Caki2 (cell line): ENCODE measurements around the gene GAS2L1. TPM values are rescaled to one million over a fixed set of nuclear protein-coding genes. Genes with fewer than 3 reads are reported as not detected.
A peak's percentile ranks its signal among the peaks of the same experiment; 100 is the strongest.
"Not testable (repeated sequence)": the region's sequence is repeated elsewhere in the genome, so short reads cannot be mapped to it uniquely, and the experiment has no call there.

Source experiments
- DNase-seq: peaks from one replicate; pipeline ENCODE4 v3.0.0-alpha.2; 2015; ENCODE audit warnings: low read depth
- in situ Hi-C: cut with HindIII; loops from 2 replicates; pipeline ENCODE4 v1.10.0; 2016; ENCODE audit warnings: low sequenced_read_pairs, low pct_unique_long_range_greater_than_20kb, mixed read lengths
- total RNA-seq: library from RNA; depleted of rRNA; stranded (reverse); fragments of >200 nt; shearing (Covaris generic); gene quantifications from 2 replicates; pipeline ENCODE4 v1.2.3, GENCODE V29; 2014; ENCODE audit warnings: low replicate concordance; rRNA removed

The GAS2L1 gene
- total RNA-seq, 1 experiment from 2014 or later: 20.8 TPM

DNA sequence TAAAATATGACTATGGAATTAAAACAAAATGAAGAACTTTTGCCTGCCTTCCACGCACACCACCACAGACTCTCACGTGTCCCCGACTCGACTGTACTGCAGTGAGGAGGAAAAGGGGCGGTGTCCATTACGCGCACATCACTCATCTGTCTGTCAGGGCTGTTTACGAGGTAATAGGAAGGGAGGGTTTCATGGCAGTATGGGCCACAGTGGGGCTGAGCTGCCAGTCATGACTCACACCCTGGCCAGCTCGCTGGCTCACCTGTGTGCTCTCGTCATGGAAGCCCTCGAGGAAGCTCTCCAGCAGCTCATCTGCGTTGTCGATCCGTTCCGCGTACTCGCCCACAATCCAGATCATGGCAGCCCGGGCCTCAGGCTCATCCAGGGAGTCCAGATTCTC, 42.5 kb downstream of the GAS2L1 start:
- DNase-seq: no peak
- in situ Hi-C loops: no loop called here

DNA sequence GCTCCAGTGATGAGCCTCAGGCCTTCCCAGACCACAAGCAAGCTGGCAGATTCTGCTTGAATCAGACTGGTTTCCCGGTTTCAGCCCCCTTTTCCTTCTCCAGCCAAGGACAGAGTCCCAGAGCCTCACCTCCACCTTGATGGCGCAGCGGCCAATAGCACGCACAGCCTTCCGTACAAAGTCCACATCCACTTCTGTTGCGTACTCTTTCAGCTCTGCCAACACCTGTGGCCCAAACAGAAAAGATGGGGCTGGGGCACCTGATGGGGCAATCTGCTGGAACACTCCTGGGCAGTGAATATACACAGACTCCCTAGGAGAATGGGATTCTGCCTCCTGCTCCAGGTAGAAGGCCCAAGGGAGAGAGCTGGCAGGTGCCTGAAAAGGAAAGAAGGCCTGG, 44.6 kb downstream of the GAS2L1 start:
- in situ Hi-C loops: no loop called here
- DNase-seq: no peak

DNA sequence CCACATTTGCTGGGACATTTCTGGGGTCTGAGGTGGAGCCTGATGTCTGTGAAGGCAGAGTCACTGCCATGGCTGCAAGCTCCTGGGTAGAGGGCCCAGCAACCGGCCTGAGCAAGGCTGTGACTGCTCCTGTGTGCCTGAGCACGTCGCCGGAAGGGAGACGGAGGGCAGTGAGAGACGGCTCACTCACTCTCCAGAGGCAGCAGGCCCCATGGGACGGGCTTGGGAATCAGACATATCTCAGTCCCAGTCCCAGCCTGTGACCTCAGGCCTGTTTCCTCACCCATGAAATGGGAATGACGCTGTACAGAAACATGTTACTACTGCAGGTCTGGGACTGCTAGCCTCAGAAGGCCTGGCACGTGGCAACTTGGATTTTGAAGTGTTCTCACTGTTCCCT, 45.4 kb downstream of the GAS2L1 start:
- in situ Hi-C loops: no loop called here
- DNase-seq: no peak

DNA sequence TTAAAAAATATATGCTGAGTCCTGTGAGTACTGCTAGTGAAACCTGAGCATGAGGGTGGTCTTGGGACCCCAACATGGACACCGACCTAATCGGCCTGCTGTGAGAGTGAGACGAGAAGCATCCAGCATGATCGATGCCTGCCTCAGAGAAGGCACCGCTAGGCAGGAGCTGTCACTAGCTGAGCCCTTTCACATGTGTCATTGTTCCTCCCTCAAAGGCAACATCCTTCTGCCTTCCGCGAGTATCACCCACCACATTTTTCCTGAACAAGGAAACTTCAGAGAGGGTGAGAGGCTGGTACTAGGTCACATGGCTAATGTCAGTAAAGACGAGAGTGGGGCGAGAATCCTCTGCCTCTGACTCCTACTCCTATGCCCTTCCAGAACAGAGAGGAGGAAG, 46.3 kb downstream of the GAS2L1 start:
- DNase-seq: no peak
- in situ Hi-C loops: no loop called here

DNA sequence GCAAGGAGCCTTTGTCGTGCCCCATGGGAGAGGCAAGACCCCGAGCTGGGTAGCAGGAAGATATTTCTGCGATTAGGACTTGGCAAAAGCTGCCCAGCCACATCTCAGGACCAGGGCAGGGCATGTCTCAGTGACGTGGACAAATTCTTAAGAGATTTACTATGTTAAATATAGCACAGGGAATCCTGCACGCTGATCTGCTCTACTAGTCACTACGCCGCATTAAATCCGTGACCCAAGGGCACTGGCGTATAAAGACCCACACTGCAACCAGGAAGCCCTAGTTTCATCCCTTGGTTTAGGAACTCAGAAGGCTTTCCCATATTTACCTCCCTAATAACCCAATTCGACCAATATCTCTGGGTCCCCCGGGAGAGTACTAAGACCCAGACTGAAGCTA, 46.8 kb downstream of the GAS2L1 start:
- DNase-seq: no peak
- in situ Hi-C loops: no loop called here

DNA sequence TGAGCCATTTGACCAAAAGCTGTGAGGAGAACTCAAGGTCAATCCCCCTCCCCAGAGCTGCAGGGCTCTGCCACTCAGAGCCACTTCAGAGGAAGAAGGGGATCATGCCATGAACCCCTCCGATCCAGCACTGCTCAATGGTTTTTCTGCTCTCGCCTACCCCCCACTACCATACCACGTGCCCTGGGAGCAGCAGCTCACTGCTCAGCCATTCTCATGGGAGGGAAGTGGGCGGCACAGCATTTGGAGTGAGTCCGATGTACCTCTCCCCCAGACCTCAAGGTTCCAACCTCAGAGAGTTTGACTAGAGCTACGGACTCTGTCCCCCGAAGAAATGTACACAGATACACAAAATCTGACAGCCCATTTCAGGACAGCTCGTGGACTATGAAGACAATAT, 47.4 kb downstream of the GAS2L1 start:
- in situ Hi-C loops: no loop called here
- no peak for DNase-seq

DNA sequence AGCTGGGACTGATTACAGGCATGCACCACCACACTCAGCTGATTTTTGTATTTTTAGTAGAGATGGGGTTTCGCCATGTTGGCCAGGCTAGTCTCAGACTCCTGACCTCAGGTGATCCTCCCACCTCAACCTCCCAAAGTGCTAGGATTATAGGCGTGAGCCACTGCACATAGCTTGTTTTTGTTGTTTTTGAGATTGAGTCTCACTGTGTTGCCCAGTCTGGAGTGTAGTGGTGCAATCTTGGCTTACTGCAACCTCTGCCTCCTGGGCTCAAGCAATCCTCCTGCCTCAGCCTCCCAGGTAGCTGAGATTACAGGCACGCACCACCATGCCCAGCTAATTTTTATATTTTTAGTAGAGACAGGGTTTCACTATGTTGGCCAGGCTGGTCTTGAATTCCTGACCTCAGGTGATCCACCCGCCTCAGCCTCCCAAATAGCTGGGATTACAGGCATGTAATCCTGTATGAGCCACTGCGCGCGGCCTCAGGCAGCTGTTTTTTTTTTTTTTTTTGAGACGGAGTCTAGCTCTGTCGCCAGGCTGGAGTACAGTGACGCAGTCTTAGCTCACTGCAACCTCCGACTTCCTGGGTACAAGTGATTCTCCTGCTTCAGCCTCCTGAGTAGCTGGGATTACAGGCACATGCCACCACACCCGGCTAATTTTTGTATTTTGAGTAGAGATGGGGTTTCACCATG, 50.9 kb downstream of the GAS2L1 start:
- in situ Hi-C loops, DNase-seq: not testable (repeated sequence)

DNA sequence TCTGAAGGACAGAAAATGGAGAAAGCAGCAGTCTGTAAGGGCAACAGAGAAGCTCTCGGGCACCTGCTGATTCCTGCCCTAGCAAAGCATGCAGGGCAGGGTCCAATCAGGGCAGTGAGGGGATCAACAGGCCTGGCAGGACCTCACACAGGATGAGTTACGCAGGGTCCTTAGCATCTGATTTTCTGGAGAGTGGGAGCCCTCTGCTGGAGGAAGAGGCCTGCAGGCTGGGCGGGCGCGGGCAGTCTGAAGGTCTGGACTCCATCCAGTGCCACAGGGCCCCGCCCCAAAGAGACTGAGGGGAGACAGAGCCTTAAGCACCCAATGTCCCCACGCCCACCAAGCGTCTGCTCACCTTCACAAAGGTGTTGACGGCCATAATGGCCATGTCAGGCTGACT, 53.0 kb downstream of the GAS2L1 start:
- in situ Hi-C loops: no loop called here
- DNase-seq: peak; percentile 52

Other genes starting within 250 kb of the GAS2L1 start
- gene C22orf31, start 244.8 kb upstream of the GAS2L1 start, total RNA-seq: not detected in 2 replicates
- gene KREMEN1, start 233.6 kb upstream of the GAS2L1 start, total RNA-seq: 4.8 and 8.4 TPM in 2 replicates
- 0.37 and 1.6 TPM in 2 replicates for gene EMID1, start 100.8 kb upstream of the GAS2L1 start, total RNA-seq
- 52.2 and 61.5 TPM in 2 replicates for gene RHBDD3, start 38.7 kb upstream of the GAS2L1 start, total RNA-seq
- gene EWSR1, start 38.4 kb upstream of the GAS2L1 start, total RNA-seq: 172 and 173 TPM in 2 replicates
- not detected in 2 replicates for gene RASL10A, start 9.0 kb downstream of the GAS2L1 start, total RNA-seq
- 70.2 and 102 TPM in 2 replicates for gene AP1B1, start 81.9 kb downstream of the GAS2L1 start, total RNA-seq
- not detected in 2 replicates for gene RFPL1, start 131.9 kb downstream of the GAS2L1 start, total RNA-seq
- gene NEFH, start 173.6 kb downstream of the GAS2L1 start, total RNA-seq: not detected in 2 replicates
- gene THOC5, start 247.1 kb downstream of the GAS2L1 start, total RNA-seq: 75.3 and 88.4 TPM in 2 replicates